VCaP (cell line): ENCODE measurements around the gene ATP13A2.

Experiments
- H3K27ac ChIP-seq: fragments of 450-650 bp; 2 replicates; pipeline ENCODE4 v1.5.1; 2017
- CTCF ChIP-seq: fragments of 450-650 bp; conservative IDR thresholded peaks from 2 replicates; pipeline ENCODE4 v1.5.1; 2017; ENCODE audit warnings: mild to moderate bottlenecking, moderate library complexity

The ATP13A2 gene

GRCh38 chr1:17045150-17045549, 33.4 kb upstream of the ATP13A2 start:
- no peak for TF ChIP-seq CTCF
- no peak overlapping the region for H3K27ac ChIP-seq

- H3K27ac ChIP-seq: no peak overlapping the region
- TF ChIP-seq CTCF: no peak
Measured at GRCh38 chr1:17043676-17044075, 31.9 kb upstream of the ATP13A2 start.

GRCh38 chr1:17040135-17040534, 28.4 kb upstream of the ATP13A2 start:
- no peak overlapping the region for H3K27ac ChIP-seq
- no peak for TF ChIP-seq CTCF

GRCh38 chr1:17039522-17039921, 27.8 kb upstream of the ATP13A2 start:
- H3K27ac ChIP-seq: no peak overlapping the region
- no peak for TF ChIP-seq CTCF

GRCh38 chr1:17033481-17033880, 21.8 kb upstream of the ATP13A2 start:
- no peak for TF ChIP-seq CTCF
- H3K27ac ChIP-seq: no peak overlapping the region

- TF ChIP-seq CTCF: no peak
- no peak overlapping the region for H3K27ac ChIP-seq
Measured at GRCh38 chr1:17032741-17033140, 21.0 kb upstream of the ATP13A2 start.

GRCh38 chr1:17031436-17031835, 19.7 kb upstream of the ATP13A2 start:
- no peak for TF ChIP-seq CTCF
- H3K27ac ChIP-seq: no peak overlapping the region

GRCh38 chr1:17030206-17030605, 18.5 kb upstream of the ATP13A2 start:
- TF ChIP-seq CTCF: no peak
- H3K27ac ChIP-seq: no peak overlapping the region
